ENCODE results near the gene PRKG1.
"Not testable (repeated sequence)": the region's sequence is repeated elsewhere in the genome, so short reads cannot be mapped to it uniquely, and the experiment has no call there.

Gene PRKG1

DNA sequence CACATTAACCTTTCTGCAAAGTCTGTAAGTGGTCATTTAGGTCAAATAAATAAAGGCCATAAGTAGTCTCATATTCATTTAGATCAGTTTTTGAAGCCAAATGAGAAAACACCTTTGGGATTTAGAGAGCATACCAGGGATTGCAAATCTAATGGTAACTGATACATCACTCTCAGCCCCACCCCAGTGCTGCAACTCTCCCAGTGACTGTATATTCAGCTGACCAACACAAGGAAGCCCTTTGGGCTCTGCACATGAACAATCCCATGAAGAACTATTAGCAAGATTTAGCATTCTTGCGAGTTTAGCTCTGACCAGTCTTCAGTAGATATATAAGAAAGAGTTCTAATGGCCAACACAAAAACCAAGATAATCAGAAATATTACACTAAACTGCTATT, 372.8 kb downstream of the PRKG1 start:
- Histone ChIP-seq H3K9me3 (ENCODE audit: control insufficient read depth in 5 of 5, low read length in 5 of 5) (no peaks in the 10 kb centered on the region), H3K4me1 (ENCODE audit: control insufficient read depth in 5 of 5, insufficient read depth in 5 of 5, low read length in 5 of 5) (no peaks in the 10 kb centered on the region), H3K4me3 (ENCODE audit: low read depth in 1 of 5, low read length in 5 of 5) (no peak overlapping the region), H3K9ac (ENCODE audit: low read length in 5 of 5) (no peak overlapping the region), H3K27me3 (ENCODE audit: control insufficient read depth in 5 of 5, insufficient read depth in 4 of 5, low read length in 5 of 5) (no peaks in the 10 kb centered on the region), H3K36me3 (ENCODE audit: control insufficient read depth in 5 of 5, insufficient read depth in 5 of 5, low read length in 5 of 5) (no peaks in the 10 kb centered on the region), H3K27ac (ENCODE audit: low read depth, low read length) (no peak overlapping the region)

DNA sequence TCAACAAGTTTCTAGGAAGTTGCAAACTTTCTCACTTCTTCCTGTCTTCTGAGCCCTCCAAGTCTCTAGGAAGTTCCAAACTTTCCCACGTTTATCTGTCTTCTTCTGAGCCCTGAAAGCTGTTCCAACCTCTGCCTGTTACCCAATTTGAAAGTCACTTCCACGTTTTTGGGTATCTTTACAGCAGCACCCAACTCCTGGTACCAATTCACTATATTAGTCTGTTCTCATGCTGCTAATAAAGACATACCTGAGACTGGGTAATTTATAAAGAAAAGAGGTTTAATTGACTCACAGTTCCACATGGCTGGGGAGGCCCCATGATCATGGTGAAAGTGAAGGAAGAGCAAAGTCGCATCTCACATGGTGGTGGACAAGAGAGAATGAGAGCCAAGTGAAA, 381.5 kb downstream of the PRKG1 start:
- not testable (repeated sequence) for H3K4me1 ChIP-seq (ENCODE audit: control insufficient read depth in 5 of 5, insufficient read depth in 5 of 5, low read length in 5 of 5); H3K27me3 ChIP-seq (ENCODE audit: control insufficient read depth in 5 of 5, insufficient read depth in 4 of 5, low read length in 5 of 5); H3K27ac ChIP-seq (ENCODE audit: low read depth, low read length); H3K4me3 ChIP-seq (ENCODE audit: low read depth in 1 of 5, low read length in 5 of 5); H3K9me3 ChIP-seq (ENCODE audit: control insufficient read depth in 5 of 5, low read length in 5 of 5); H3K9ac ChIP-seq (ENCODE audit: low read length in 5 of 5); H3K36me3 ChIP-seq (ENCODE audit: control insufficient read depth in 5 of 5, insufficient read depth in 5 of 5, low read length in 5 of 5)

DNA sequence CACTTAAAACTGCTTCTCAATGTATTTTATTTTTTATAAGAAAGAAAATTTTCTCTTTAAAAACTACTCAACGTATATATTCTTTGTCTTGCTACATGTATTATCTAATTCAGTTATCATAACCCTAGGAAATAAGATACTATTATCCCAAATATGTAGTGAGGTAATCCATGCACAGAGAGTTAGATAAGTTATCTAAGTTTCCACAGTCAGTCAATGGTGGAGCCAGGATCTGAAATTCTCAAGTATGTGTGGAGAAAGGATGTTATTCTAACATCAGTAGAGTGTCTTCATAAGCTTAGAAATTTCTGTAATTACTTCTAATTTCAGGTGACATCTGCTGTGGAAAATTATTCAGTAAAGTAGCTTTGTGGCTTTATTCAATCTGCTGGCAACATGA, 385.2 kb downstream of the PRKG1 start:
- Histone ChIP-seq H3K9ac (ENCODE audit: low read length in 5 of 5) (no peak overlapping the region), H3K9me3 (ENCODE audit: control insufficient read depth in 5 of 5, low read length in 5 of 5) (peaks cover 0 to 9% (median 0%) of the 10 kb centered on the region in 5 donors), H3K4me3 (ENCODE audit: low read depth in 1 of 5, low read length in 5 of 5) (no peak overlapping the region), H3K36me3 (ENCODE audit: control insufficient read depth in 5 of 5, insufficient read depth in 5 of 5, low read length in 5 of 5) (no peaks in the 10 kb centered on the region), H3K4me1 (ENCODE audit: control insufficient read depth in 5 of 5, insufficient read depth in 5 of 5, low read length in 5 of 5) (no peaks in the 10 kb centered on the region), H3K27ac (ENCODE audit: low read depth, low read length) (no peak overlapping the region), H3K27me3 (ENCODE audit: control insufficient read depth in 5 of 5, insufficient read depth in 4 of 5, low read length in 5 of 5) (no peaks in the 10 kb centered on the region)

DNA sequence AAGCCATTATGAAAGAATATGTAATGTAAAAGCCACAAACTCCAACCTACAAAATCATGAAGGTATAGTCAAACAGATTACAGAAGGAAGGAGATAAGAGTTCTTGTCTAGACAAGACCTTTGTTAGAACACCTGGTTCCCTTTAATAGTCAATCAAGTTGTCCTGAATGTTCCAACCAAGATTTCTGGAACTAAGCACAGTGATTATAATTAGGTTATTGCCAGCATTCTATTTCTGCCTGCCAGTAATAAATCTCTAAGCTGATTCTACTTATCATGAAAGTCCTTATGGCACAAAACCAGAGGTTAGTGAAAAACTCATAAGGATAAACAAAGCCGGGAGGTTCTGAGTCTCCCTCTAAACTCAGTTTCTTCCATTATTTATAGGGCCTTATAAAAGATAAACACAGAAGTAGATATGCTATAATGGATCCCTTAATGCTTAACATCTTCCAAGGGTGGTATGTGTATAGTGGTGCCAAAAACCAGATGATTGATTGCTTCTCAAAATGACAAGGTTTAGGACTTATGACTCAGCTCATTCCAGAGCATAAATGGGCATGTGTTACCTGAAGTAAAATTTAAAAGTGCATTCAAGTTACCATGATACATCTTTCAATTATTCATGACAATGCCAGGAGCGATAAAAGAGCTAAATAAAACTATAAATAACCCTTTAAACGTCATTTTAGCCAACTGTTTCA, 387.9 kb downstream of the PRKG1 start:
- H3K9ac ChIP-seq (ENCODE audit: low read length in 5 of 5), result no peak overlapping the region
- no peaks in the 10 kb centered on the region for H3K36me3 ChIP-seq (ENCODE audit: control insufficient read depth in 5 of 5, insufficient read depth in 5 of 5, low read length in 5 of 5)
- no peaks in the 10 kb centered on the region for H3K4me1 ChIP-seq (ENCODE audit: control insufficient read depth in 5 of 5, insufficient read depth in 5 of 5, low read length in 5 of 5)
- no peaks in the 10 kb centered on the region for H3K9me3 ChIP-seq (ENCODE audit: control insufficient read depth in 5 of 5, low read length in 5 of 5)
- no peaks in the 10 kb centered on the region for H3K27me3 ChIP-seq (ENCODE audit: control insufficient read depth in 5 of 5, insufficient read depth in 4 of 5, low read length in 5 of 5)
- no peak overlapping the region for H3K27ac ChIP-seq (ENCODE audit: low read depth, low read length)
- no peak overlapping the region for H3K4me3 ChIP-seq (ENCODE audit: low read depth in 1 of 5, low read length in 5 of 5)

DNA sequence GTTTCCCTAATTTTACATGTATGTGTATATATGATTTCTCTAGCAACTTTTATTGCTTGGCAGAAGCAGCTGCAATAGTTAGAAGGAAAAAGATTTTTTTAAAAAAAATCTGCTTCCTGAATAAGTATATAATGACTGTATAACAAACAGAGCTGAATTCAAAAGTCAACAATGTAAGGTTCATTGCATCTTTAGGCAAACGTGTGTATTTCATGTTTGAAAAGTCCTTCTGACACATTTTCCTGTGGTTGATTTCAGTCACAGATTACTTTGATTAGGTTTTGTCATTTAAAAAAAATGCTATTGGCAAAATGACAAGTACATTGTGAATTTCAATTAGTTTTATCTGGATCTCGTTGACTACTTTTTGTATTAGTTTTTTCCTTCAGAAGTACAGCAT, 394.1 kb downstream of the PRKG1 start:
- no peaks in the 10 kb centered on the region for H3K36me3 ChIP-seq (ENCODE audit: control insufficient read depth in 5 of 5, insufficient read depth in 5 of 5, low read length in 5 of 5)

DNA sequence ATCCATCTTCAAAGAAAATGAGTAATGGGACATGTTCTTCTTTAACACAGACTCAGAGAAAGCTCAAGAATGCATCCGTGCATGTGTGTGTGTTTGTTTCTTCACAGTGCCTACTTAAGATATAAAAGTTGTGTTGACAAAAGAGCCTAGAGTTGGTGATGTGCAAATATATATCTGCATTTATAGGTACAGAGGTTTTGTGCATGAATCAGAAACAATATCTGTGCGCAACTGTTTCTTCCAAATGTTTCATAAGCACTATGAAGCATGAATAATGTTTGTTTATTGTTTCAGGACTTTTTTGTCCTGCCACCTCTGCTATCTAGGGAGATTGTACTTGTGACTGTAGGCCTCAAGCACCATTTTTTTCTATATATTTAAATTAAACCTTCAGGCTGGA, 395.4 kb downstream of the PRKG1 start:
- Histone ChIP-seq H3K27me3 (ENCODE audit: control insufficient read depth in 5 of 5, insufficient read depth in 4 of 5, low read length in 5 of 5) (no peaks in the 10 kb centered on the region), H3K36me3 (ENCODE audit: control insufficient read depth in 5 of 5, insufficient read depth in 5 of 5, low read length in 5 of 5) (no peaks in the 10 kb centered on the region), H3K4me1 (ENCODE audit: control insufficient read depth in 5 of 5, insufficient read depth in 5 of 5, low read length in 5 of 5) (no peaks in the 10 kb centered on the region), H3K4me3 (ENCODE audit: low read depth in 1 of 5, low read length in 5 of 5) (no peak overlapping the region), H3K9me3 (ENCODE audit: control insufficient read depth in 5 of 5, low read length in 5 of 5) (no peaks in the 10 kb centered on the region), H3K27ac (ENCODE audit: low read depth, low read length) (no peak overlapping the region), H3K9ac (ENCODE audit: low read length in 5 of 5) (no peak overlapping the region)

More for the DNA sequence above, 394.1 kb downstream of the PRKG1 start:
- Histone ChIP-seq H3K4me1 (ENCODE audit: control insufficient read depth in 5 of 5, insufficient read depth in 5 of 5, low read length in 5 of 5) (no peaks in the 10 kb centered on the region), H3K27me3 (ENCODE audit: control insufficient read depth in 5 of 5, insufficient read depth in 4 of 5, low read length in 5 of 5) (no peaks in the 10 kb centered on the region), H3K9me3 (ENCODE audit: control insufficient read depth in 5 of 5, low read length in 5 of 5) (no peaks in the 10 kb centered on the region), H3K9ac (ENCODE audit: low read length in 5 of 5) (no peak overlapping the region), H3K4me3 (ENCODE audit: low read depth in 1 of 5, low read length in 5 of 5) (no peak overlapping the region), H3K27ac (ENCODE audit: low read depth, low read length) (no peak overlapping the region)

DNA sequence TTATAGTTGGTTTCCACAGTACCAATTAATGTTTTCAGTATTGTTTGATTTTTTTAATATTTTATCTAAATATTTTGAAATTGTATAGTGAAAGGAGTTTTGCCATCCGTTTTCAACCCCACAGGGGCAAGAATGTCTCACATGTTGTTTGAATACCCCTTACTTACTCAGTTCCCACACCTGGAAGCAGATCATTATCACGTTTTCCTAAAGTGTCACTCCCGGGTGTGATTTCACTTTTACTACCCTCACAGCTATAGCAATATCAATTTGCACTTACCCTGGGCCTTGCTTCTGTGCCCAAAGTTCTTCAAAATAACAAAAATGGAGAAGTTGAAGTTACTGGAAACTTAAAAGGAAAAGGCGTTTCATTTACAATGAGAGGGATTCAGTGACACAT, 397.0 kb downstream of the PRKG1 start:
- H3K36me3 ChIP-seq (ENCODE audit: control insufficient read depth in 5 of 5, insufficient read depth in 5 of 5, low read length in 5 of 5), result no peaks in the 10 kb centered on the region
- H3K27me3 ChIP-seq (ENCODE audit: control insufficient read depth in 5 of 5, insufficient read depth in 4 of 5, low read length in 5 of 5), result no peaks in the 10 kb centered on the region
- no peaks in the 10 kb centered on the region for H3K4me1 ChIP-seq (ENCODE audit: control insufficient read depth in 5 of 5, insufficient read depth in 5 of 5, low read length in 5 of 5)
- no peak overlapping the region for H3K4me3 ChIP-seq (ENCODE audit: low read depth in 1 of 5, low read length in 5 of 5)
- H3K9ac ChIP-seq (ENCODE audit: low read length in 5 of 5), result no peak overlapping the region
- H3K9me3 ChIP-seq (ENCODE audit: control insufficient read depth in 5 of 5, low read length in 5 of 5), result no peaks in the 10 kb centered on the region
- no peak overlapping the region for H3K27ac ChIP-seq (ENCODE audit: low read depth, low read length)

DNA sequence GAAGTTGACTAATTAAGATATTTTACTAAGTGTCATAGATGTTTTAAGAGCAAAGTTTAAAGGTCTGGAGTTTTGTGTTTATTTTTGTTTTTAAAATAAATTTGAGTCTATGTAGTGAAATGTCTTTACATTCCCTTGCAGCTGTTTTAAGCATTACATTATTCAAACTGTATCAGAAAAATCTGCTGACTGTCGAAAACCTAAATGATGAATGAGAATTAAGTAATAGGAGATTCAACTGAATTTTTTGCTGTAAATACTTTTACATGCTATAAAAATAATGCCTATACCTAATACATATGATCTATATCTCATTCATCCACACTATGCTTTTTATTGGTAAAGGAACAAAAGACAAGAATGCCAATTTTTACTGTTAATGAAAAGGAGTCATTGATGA, 397.9 kb downstream of the PRKG1 start:
- H3K9ac ChIP-seq (ENCODE audit: low read length in 5 of 5), result no peak overlapping the region
- no peaks in the 10 kb centered on the region for H3K36me3 ChIP-seq (ENCODE audit: control insufficient read depth in 5 of 5, insufficient read depth in 5 of 5, low read length in 5 of 5)
- H3K9me3 ChIP-seq (ENCODE audit: control insufficient read depth in 5 of 5, low read length in 5 of 5), result no peaks in the 10 kb centered on the region
- no peaks in the 10 kb centered on the region for H3K4me1 ChIP-seq (ENCODE audit: control insufficient read depth in 5 of 5, insufficient read depth in 5 of 5, low read length in 5 of 5)
- no peaks in the 10 kb centered on the region for H3K27me3 ChIP-seq (ENCODE audit: control insufficient read depth in 5 of 5, insufficient read depth in 4 of 5, low read length in 5 of 5)
- H3K4me3 ChIP-seq (ENCODE audit: low read depth in 1 of 5, low read length in 5 of 5), result no peak overlapping the region
- no peak overlapping the region for H3K27ac ChIP-seq (ENCODE audit: low read depth, low read length)

DNA sequence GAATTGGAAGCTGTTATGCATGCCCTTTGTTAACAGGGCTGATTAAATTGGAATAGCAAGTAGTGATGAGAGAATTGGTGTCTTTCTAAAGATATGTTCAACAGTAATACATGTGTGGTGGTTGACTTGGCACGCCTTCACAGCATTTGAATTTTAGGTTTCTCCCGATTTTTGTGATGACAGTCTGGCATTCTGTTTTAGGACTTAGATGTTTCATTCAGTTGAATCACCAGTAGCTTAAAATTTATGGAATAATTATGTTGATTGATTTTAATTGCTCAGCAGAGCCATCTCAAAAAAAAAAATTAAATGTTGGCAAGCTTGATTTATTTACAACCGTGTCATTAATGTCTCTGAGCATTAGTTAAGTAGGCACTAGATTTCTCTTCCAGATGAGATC, 405.4 kb downstream of the PRKG1 start:
- Histone ChIP-seq H3K9me3 (ENCODE audit: control insufficient read depth in 5 of 5, low read length in 5 of 5) (no peaks in the 10 kb centered on the region), H3K27ac (ENCODE audit: low read depth, low read length) (no peak overlapping the region), H3K27me3 (ENCODE audit: control insufficient read depth in 5 of 5, insufficient read depth in 4 of 5, low read length in 5 of 5) (no peaks in the 10 kb centered on the region), H3K36me3 (ENCODE audit: control insufficient read depth in 5 of 5, insufficient read depth in 5 of 5, low read length in 5 of 5) (no peaks in the 10 kb centered on the region), H3K4me3 (ENCODE audit: low read depth in 1 of 5, low read length in 5 of 5) (no peak overlapping the region), H3K4me1 (ENCODE audit: control insufficient read depth in 5 of 5, insufficient read depth in 5 of 5, low read length in 5 of 5) (no peaks in the 10 kb centered on the region), H3K9ac (ENCODE audit: low read length in 5 of 5) (no peak overlapping the region)

DNA sequence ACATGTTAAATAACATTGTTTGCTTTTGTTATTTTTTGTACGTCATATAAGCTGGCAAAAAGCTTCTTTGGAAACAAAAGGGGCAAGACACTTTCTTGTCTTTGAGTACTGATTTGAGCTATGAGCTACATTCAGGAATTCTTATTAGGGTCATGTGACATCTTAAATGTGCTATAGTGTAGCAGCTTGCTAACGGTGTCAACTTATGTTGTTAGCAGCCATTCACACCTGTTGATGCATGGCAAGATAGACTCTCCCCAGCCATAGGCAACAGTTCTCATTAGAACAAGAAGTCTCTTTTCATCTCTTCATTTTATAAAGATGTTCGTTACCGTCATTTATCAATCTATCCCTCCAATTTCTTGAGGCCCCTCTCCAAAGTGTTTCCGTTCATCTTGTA, 411.4 kb downstream of the PRKG1 start:
- Histone ChIP-seq H3K9me3 (ENCODE audit: control insufficient read depth in 5 of 5, low read length in 5 of 5) (no peaks in the 10 kb centered on the region), H3K4me1 (ENCODE audit: control insufficient read depth in 5 of 5, insufficient read depth in 5 of 5, low read length in 5 of 5) (no peaks in the 10 kb centered on the region), H3K27ac (ENCODE audit: low read depth, low read length) (no peak overlapping the region), H3K27me3 (ENCODE audit: control insufficient read depth in 5 of 5, insufficient read depth in 4 of 5, low read length in 5 of 5) (no peaks in the 10 kb centered on the region), H3K4me3 (ENCODE audit: low read depth in 1 of 5, low read length in 5 of 5) (no peak overlapping the region), H3K9ac (ENCODE audit: low read length in 5 of 5) (no peak overlapping the region), H3K36me3 (ENCODE audit: control insufficient read depth in 5 of 5, insufficient read depth in 5 of 5, low read length in 5 of 5) (no peaks in the 10 kb centered on the region)

DNA sequence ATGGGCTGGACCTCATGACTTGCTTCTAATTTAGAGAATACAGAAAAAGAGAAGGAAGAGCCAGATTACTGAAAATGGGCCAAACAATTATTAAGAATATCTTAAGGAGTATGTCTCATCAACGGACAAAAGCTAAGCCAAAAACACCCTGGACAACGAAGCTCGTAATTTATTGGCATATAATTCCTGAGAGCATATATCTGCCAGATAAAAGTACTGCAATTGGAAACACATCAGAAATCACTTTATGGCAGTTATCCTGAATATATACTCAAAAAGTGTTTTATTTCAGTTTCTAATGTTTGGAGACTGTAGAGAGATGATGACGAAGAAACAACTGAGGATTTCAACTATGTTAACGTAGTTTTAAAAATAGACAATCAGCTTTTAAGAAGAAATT, 413.3 kb downstream of the PRKG1 start:
- H3K9ac ChIP-seq (ENCODE audit: low read length in 5 of 5), result no peak overlapping the region
- H3K27me3 ChIP-seq (ENCODE audit: control insufficient read depth in 5 of 5, insufficient read depth in 4 of 5, low read length in 5 of 5), result no peaks in the 10 kb centered on the region
- H3K4me3 ChIP-seq (ENCODE audit: low read depth in 1 of 5, low read length in 5 of 5), result no peak overlapping the region
- H3K36me3 ChIP-seq (ENCODE audit: control insufficient read depth in 5 of 5, insufficient read depth in 5 of 5, low read length in 5 of 5), result no peaks in the 10 kb centered on the region
- no peak overlapping the region for H3K27ac ChIP-seq (ENCODE audit: low read depth, low read length)
- H3K4me1 ChIP-seq (ENCODE audit: control insufficient read depth in 5 of 5, insufficient read depth in 5 of 5, low read length in 5 of 5), result no peaks in the 10 kb centered on the region
- no peaks in the 10 kb centered on the region for H3K9me3 ChIP-seq (ENCODE audit: control insufficient read depth in 5 of 5, low read length in 5 of 5)

Data from subcutaneous abdominal adipose tissue (tissue), 5 donors.